Measurements from ENCODE around the gene PID1. TPM values are rescaled to one million over a fixed set of nuclear protein-coding genes. Genes with fewer than 3 reads are reported as not detected.
"Not testable (repeated sequence)": the region's sequence is repeated elsewhere in the genome, so short reads cannot be mapped to it uniquely, and the experiment has no call there.

The PID1 gene
- total RNA-seq, 4 donors from 2014 or later: 6.4 to 20.6 (median 14.5) TPM

DNA sequence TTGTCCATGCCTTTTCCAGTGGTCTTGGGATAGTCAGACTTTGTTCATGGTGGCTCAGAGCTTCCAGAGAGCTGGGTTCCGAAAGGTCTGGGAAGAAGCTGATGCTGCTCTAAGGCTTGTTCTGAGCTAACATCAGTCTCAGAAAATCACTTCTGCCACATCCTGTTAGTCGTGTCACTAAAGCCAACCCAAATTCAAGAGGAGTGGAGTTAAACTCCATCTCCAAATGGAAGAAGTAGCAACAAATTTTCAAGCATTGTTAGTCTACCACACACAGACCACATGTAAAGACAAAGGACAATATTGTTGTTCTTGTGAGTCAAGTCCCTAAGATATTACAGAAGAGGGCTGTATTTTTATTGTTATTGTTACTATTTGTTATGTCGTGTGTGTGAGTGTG is 77.8 kb downstream of the PID1 start:
- no peak for DNase-seq (ENCODE audit: low spot score in 2 of 2)
- 88% methylated on average over 3 of the region's 3 CpGs for WGBS
- Histone ChIP-seq H3K4me1 (no peaks in the 10 kb centered on the region), H3K27ac (no peak overlapping the region), H3K36me3 (no peaks in the 10 kb centered on the region), H3K9me3 (no peaks in the 10 kb centered on the region), H3K27me3 (no peaks in the 10 kb centered on the region), H3K4me3 (no peak overlapping the region)
- TF ChIP-seq EP300 (IDR thresholded peaks at IDR 0.05): no peak

DNA sequence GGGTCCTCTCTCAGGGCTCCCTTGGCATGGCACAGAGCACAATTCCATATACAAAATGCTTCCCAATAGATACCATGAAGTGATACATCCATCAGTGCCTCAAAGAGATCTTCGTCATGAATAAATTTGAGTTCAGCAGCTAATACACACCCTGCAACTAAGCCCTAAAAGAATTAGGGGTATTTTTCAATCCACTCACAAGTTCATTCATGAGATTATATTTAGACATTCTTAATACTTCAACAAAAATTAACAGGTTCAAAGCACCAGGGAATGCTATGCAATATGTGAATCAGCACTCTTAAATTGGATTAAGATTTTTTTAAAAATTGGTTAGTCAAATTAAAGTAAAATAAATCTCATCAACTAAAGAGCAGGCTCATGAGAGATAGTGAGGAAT is 79.7 kb downstream of the PID1 start:
- Histone ChIP-seq H3K27me3 (no peaks in the 10 kb centered on the region), H3K4me1 (no peaks in the 10 kb centered on the region), H3K36me3 (no peaks in the 10 kb centered on the region), H3K9me3 (no peaks in the 10 kb centered on the region), H3K27ac (no peak overlapping the region), H3K4me3 (no peak overlapping the region)
- TF ChIP-seq POLR2AphosphoS5 (IDR thresholded peaks at IDR 0.05) (no peak), POLR2A (IDR thresholded peaks at IDR 0.05) (no peak), EP300 (IDR thresholded peaks at IDR 0.05) (no peak)
- TF ChIP-seq, protein P1, sequence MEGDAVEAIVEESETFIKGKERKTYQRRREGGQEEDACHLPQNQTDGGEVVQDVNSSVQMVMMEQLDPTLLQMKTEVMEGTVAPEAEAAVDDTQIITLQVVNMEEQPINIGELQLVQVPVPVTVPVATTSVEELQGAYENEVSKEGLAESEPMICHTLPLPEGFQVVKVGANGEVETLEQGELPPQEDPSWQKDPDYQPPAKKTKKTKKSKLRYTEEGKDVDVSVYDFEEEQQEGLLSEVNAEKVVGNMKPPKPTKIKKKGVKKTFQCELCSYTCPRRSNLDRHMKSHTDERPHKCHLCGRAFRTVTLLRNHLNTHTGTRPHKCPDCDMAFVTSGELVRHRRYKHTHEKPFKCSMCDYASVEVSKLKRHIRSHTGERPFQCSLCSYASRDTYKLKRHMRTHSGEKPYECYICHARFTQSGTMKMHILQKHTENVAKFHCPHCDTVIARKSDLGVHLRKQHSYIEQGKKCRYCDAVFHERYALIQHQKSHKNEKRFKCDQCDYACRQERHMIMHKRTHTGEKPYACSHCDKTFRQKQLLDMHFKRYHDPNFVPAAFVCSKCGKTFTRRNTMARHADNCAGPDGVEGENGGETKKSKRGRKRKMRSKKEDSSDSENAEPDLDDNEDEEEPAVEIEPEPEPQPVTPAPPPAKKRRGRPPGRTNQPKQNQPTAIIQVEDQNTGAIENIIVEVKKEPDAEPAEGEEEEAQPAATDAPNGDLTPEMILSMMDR (IDR thresholded peaks at IDR 0.05): no peak
- no peak for DNase-seq (ENCODE audit: low spot score in 2 of 2)
- WGBS: 79% methylated on average over 1 of the region's 1 CpG

DNA sequence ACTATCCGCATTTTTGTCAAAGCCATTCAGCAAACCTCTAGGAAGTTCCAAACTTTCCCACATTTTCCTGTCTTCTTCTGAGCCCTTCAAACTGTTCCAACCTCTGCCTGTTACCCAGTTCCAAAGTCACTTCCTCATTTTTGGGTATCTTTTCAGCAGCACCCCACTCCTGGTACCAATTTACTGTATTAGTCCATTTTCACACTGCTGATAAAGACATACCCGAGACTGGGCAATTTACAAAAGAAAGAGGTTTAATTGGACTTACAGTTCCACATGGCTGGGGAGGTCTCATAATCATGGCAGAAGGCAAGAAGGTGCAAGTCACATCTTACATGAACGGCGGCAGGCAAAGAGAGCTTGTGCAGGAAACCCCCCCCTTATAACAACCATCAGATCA is 84.0 kb downstream of the PID1 start:
- not testable (repeated sequence) for H3K27ac ChIP-seq; H3K36me3 ChIP-seq; DNase-seq (ENCODE audit: low spot score in 2 of 2); H3K27me3 ChIP-seq; H3K4me1 ChIP-seq; H3K4me3 ChIP-seq; H3K9me3 ChIP-seq
- 81% methylated on average over 4 of the region's 4 CpGs for WGBS

DNA sequence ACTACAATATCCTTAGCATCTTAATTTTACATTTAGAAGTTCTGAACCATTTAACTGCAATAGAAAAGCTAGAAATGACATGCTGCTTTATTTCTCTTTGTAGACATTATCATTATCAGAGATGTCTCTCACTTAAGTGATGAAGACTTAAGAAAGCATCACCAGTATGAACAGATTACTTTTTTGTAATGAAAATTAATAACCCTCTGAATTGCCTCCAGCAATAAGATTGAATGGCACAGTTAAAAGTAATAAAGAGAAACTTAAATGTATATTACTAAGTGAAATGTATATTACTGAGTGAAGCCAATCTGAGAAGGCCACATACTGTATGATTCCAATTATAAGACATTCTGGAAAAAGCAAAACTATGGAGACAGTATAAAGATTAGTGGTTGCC is 89.4 kb downstream of the PID1 start:
- no peak for TF ChIP-seq EP300 (IDR thresholded peaks at IDR 0.05)
- TF ChIP-seq POLR2AphosphoS5 (IDR thresholded peaks at IDR 0.05): no peak
- TF ChIP-seq POLR2A (IDR thresholded peaks at IDR 0.05): no peak
- TF ChIP-seq, protein P1 (IDR thresholded peaks at IDR 0.05): no peak
- Histone ChIP-seq H3K4me3 (no peak overlapping the region), H3K36me3 (no peaks in the 10 kb centered on the region), H3K9me3 (no peaks in the 10 kb centered on the region), H3K27me3 (no peaks in the 10 kb centered on the region), H3K4me1 (peaks cover 3% of the 10 kb centered on the region), H3K27ac (no peak overlapping the region)
- no peak for DNase-seq (ENCODE audit: low spot score in 2 of 2)

DNA sequence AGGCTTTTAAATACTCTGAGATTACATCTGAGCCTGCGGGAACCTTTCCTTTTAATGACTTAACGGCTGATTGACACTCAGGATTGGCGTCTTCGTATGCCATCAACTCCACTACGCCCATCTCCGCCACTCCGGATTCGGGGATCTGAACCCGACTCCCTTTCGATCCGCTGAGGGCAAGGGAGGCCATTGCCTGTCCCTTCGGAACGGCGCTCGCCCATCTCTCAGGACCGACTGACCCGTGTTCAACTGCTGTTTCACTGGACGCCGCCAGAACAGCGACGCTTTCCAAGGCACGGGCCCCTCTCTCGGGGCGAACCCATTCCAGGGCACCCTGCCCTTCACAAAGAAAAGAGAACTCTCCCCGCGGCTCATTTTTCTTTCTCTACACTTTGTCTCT is 90.4 kb downstream of the PID1 start:
- TF ChIP-seq POLR2AphosphoS5 (IDR thresholded peaks at IDR 0.05) (no peak), POLR2A (IDR thresholded peaks at IDR 0.05) (no peak), EP300 (IDR thresholded peaks at IDR 0.05) (no peak)
- TF ChIP-seq, protein P1 (IDR thresholded peaks at IDR 0.05): no peak
- Histone ChIP-seq H3K36me3 (no peaks in the 10 kb centered on the region), H3K9me3 (no peaks in the 10 kb centered on the region), H3K27me3 (no peaks in the 10 kb centered on the region), H3K4me1 (peaks cover 5% of the 10 kb centered on the region), H3K27ac (no peak overlapping the region), H3K4me3 (no peak overlapping the region)
- WGBS: 99% methylated on average over 26 of the region's 26 CpGs
- DNase-seq (ENCODE audit: low spot score in 2 of 2): no peak

DNA sequence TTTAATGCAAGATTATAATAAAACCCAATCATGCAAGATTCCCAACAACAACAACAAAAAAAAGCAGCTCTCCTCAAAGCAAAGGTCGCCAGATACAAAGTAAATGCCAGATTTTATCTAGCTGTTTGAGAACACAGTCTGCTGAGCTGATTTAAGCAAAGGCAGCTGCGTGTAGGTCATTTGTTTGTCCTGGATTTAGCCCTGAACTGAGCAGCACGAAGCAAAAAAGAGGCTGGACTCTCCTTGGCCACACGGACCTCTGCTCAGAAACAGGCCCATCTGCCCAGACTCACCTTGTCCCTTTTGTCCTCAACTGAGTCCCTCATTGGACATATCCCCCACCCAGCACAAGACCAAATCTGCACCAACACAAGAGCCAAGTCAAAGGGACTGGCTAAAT is 91.5 kb downstream of the PID1 start:
- H3K36me3 ChIP-seq: no peaks in the 10 kb centered on the region
- H3K9me3 ChIP-seq: no peaks in the 10 kb centered on the region
- H3K4me1 ChIP-seq: peaks cover 8% of the 10 kb centered on the region
- H3K27me3 ChIP-seq: no peaks in the 10 kb centered on the region
- TF ChIP-seq, protein P1 (IDR thresholded peaks at IDR 0.05): no peak
- TF ChIP-seq EP300 (IDR thresholded peaks at IDR 0.05) (no peak), POLR2A (IDR thresholded peaks at IDR 0.05) (no peak), POLR2AphosphoS5 (IDR thresholded peaks at IDR 0.05) (no peak)
- no peak for DNase-seq (ENCODE audit: low spot score in 2 of 2)
- H3K4me3 ChIP-seq: no peak overlapping the region
- 60% methylated on average over 4 of the region's 4 CpGs for WGBS
- peak overlapping the region; percentile 3 for H3K27ac ChIP-seq

Data from suprapubic skin (tissue), 4 donors.